Ishikawa (cell line): Measurements from ENCODE around the gene BLMH.

Experiments
- CEBPB ChIP-seq: IDR thresholded peaks from 2 replicates; pipeline ENCODE4 v1.6.1; 2012
- CREB1 ChIP-seq: IDR thresholded peaks from 2 replicates; pipeline ENCODE4 v1.6.1; 2012; ENCODE audit warnings: low read depth
- EGR1 ChIP-seq: IDR thresholded peaks from 2 replicates; pipeline ENCODE4 v1.6.1; 2012
- EP300 ChIP-seq: IDR thresholded peaks from 2 replicates; pipeline ENCODE4 v1.6.1; 2012; ENCODE audit warnings: borderline replicate concordance
- NFIC ChIP-seq: IDR thresholded peaks from 2 replicates; pipeline ENCODE4 v1.6.1; 2012
- RAD21 ChIP-seq: IDR thresholded peaks from 2 replicates; pipeline ENCODE4 v1.6.1; 2012; ENCODE audit warnings: low read depth
- TAF1 ChIP-seq: IDR thresholded peaks from 2 replicates; pipeline ENCODE4 v1.6.1; 2012; ENCODE audit warnings: low read depth, mild to moderate bottlenecking
- TCF12 ChIP-seq: IDR thresholded peaks from 2 replicates; pipeline ENCODE4 v1.6.1; 2012; ENCODE audit warnings: low read depth
- TEAD4 ChIP-seq: IDR thresholded peaks from 2 replicates; pipeline ENCODE4 v1.6.1; 2012
- YY1 ChIP-seq: IDR thresholded peaks from 2 replicates; pipeline ENCODE4 v1.6.1; 2012; ENCODE audit warnings: low read depth
- ZBTB7A ChIP-seq: IDR thresholded peaks from 2 replicates; pipeline ENCODE4 v1.6.1; 2012; ENCODE audit warnings: low read depth
- TF ChIP-seq, protein P1 (sequence below): IDR thresholded peaks from 2 replicates; pipeline ENCODE4 v1.6.1; 2012; ENCODE audit warnings: low read depth, mild to moderate bottlenecking
- TF ChIP-seq, protein P2 (sequence below): IDR thresholded peaks from 2 replicates; pipeline ENCODE4 v1.6.1; 2012
- TF ChIP-seq, protein P3 (sequence below): IDR thresholded peaks from 2 replicates; pipeline ENCODE4 v1.6.1; 2012

Gene BLMH

DNA sequence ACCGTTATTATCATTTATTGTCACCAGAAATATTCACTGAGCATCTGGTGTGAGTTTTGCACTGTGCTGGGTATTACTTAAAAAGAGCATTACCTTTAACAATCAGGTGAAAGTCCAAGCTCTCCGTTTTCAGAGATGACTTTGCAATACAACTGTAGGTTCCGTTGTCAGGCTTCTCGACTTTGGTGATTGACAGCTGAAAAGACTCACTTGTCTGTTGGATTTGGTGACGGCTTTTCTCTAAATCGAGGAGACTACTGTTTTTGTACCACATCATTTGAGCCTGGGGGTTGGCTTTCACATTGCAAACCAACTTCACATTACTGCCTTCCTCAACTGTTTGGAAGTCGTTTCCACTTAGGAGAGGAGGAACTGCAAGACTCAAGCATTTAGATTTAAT, 33.0 kb upstream of the BLMH start:
- TF ChIP-seq RAD21 (no peak), EP300 (no peak), ZBTB7A (no peak), TEAD4 (no peak), EGR1 (no peak), NFIC (no peak)
- TF ChIP-seq, protein P1, sequence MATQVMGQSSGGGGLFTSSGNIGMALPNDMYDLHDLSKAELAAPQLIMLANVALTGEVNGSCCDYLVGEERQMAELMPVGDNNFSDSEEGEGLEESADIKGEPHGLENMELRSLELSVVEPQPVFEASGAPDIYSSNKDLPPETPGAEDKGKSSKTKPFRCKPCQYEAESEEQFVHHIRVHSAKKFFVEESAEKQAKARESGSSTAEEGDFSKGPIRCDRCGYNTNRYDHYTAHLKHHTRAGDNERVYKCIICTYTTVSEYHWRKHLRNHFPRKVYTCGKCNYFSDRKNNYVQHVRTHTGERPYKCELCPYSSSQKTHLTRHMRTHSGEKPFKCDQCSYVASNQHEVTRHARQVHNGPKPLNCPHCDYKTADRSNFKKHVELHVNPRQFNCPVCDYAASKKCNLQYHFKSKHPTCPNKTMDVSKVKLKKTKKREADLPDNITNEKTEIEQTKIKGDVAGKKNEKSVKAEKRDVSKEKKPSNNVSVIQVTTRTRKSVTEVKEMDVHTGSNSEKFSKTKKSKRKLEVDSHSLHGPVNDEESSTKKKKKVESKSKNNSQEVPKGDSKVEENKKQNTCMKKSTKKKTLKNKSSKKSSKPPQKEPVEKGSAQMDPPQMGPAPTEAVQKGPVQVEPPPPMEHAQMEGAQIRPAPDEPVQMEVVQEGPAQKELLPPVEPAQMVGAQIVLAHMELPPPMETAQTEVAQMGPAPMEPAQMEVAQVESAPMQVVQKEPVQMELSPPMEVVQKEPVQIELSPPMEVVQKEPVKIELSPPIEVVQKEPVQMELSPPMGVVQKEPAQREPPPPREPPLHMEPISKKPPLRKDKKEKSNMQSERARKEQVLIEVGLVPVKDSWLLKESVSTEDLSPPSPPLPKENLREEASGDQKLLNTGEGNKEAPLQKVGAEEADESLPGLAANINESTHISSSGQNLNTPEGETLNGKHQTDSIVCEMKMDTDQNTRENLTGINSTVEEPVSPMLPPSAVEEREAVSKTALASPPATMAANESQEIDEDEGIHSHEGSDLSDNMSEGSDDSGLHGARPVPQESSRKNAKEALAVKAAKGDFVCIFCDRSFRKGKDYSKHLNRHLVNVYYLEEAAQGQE, result no peak

DNA sequence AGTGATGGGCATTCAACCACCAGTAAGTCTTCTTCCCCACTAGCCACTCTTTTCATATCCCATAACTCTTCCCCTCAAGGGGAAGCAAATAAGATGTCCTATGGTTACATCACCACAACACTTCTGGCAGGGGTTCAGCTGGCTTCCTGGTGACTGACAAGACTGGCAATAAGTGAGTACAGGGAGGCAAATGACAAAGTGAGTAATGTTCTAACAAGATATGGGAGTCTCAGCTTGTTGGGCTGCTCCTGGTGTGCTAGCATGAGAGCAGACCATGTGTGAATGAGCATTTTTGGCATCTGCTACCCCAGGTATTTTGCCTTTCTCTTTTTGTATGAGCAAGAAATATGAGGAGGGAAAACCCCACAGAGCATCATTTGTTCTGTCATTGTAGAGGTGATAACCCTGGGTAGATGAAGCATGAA, 32.2 kb upstream of the BLMH start:
- TF ChIP-seq ZBTB7A (no peak), NFIC (no peak), EP300 (no peak), CEBPB (no peak), EGR1 (no peak), TAF1 (no peak)
- TF ChIP-seq, protein P2, sequence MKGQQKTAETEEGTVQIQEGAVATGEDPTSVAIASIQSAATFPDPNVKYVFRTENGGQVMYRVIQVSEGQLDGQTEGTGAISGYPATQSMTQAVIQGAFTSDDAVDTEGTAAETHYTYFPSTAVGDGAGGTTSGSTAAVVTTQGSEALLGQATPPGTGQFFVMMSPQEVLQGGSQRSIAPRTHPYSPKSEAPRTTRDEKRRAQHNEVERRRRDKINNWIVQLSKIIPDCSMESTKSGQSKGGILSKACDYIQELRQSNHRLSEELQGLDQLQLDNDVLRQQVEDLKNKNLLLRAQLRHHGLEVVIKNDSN, result no peak
- TF ChIP-seq, protein P1, result no peak

DNA sequence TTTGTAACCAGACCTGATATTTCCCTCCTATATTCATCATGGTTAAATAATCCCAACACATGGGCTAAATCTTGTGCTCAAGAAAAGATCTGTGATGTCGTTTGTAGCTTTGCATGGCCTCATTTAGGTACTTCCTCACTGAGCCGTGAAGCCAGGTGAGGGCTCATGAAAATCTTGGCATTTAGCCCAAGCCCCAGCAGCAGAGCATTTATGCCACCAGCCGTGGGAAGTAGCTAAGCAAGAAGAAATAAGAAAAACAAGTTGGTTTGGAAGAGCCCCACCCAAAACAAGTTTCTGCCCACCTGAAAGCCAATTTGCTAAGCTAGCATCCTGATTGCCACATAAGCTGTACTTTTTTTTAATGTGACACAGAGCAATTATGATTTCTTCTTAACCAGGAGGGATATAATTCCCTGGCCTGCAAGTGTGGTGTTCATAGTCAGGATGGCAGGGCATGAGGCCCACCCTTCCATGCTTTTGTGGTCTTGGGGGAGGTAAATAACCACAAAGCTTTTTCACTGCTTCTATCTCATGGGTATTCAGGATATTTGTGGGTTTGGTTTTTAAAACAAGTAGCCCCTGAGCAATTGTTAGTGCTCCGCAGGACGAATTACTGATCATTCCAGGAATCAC, 31.6 kb upstream of the BLMH start:
- TF ChIP-seq ZBTB7A (no peak), NFIC (peak; percentile 73)

DNA sequence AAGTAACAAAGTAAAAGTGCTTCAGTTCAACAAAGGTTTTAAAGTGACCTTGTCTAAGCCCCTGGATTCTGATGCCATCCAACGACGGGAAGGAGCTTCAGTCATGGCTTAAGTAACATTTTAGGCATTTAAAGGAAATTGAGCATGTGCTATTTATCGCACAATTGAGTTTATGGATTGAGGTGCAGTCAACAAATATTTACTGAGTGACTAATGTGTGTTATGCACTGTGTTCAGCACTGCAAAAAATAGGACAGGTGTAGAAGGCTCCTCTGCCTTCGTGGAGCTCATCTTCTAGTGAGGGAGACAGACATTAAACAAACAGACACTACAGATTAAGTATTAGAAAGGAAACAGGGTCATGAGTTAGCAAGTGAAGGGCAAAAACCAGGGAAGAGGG, 29.6 kb upstream of the BLMH start:
- no peak for TF ChIP-seq EP300
- TF ChIP-seq TEAD4, result no peak

DNA sequence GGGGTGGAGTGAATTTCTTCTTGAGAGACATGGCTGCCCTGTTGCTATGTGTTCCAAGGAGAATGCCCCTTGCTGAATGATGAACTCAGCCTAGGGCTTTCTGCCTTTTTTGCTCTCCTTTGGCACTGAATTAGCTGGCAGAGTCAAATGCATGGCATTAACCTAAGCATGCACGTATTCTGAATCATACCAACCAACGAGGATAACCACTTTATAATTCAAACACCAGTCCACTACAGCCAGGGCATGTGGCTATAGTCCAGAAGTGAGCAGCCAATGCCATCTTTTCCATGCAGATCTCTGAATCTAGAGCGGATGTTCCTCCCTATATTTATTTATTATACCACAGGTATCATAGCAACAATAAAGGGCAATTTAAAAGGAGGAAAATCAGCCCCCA, 26.4 kb upstream of the BLMH start:
- TF ChIP-seq, protein P1, result no peak
- TF ChIP-seq TAF1, result no peak

DNA sequence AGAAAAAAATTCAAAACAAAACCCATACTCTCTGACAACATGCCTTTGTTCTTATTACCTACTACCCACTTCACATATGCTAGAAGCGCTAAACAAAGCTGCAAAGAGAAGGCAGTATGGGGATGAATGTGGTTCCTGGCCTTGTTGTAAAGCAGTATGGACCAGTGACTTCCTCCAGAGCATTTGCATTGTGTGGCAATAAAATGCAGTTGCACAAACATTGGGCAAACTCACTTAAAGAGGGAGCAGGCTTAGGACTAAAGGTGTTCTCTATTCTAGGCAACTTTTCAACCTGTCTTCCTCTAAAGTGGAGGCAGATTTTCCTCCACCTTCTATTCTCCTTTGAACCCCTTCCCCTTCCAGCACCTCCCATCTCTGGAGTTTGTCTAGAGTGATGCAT, 25.0 kb upstream of the BLMH start:
- TF ChIP-seq RAD21 (no peak), ZBTB7A (no peak), CEBPB (no peak), TAF1 (no peak), EGR1 (no peak), TCF12 (no peak)
- TF ChIP-seq, protein P3, sequence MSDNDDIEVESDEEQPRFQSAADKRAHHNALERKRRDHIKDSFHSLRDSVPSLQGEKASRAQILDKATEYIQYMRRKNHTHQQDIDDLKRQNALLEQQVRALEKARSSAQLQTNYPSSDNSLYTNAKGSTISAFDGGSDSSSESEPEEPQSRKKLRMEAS, result no peak

DNA sequence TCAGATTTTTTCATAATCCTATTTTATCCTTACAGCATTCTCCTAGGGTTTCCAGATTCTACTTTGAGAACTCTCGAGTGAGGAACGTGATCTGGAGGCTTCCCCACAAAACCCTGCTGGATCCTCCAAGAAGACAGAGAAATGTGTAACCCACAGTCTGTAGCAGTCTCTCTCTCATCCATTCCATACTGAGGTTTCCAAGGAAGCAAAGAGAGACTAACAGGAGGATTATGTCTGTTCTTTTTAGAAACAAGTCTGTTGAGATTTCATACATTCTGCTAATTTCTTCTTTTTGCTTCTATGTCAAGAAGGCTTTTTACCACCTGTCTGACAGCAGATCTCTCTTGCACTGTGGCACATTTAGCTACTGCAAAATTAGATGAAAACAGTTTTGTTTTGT, 23.4 kb upstream of the BLMH start:
- TF ChIP-seq CREB1 (no peak), RAD21 (no peak), EP300 (no peak), TAF1 (no peak), TEAD4 (no peak), YY1 (no peak), ZBTB7A (no peak), EGR1 (no peak), TCF12 (no peak)
- TF ChIP-seq, protein P3, result no peak
- TF ChIP-seq, protein P2, result no peak
